Fibroblast of lung (primary cell): ENCODE measurements around the gene PLSCR4. TPM values are rescaled to one million over a fixed set of nuclear protein-coding genes. Genes with fewer than 3 reads are reported as not detected.

ENCODE experiments used
- DNase-seq, 2 donors: peaks; one replicate each; pipeline versions ENCODE4 v3.0.0 to v3.0.0-alpha.2; 2010; ENCODE audit warnings: low read depth in 2 of 2
- H2AFZ ChIP-seq: 2 replicates; pipeline ENCODE4 v1.5.1; 2012; ENCODE audit warnings: low read length, control low read depth, inconsistent platforms
- H3K27ac ChIP-seq: 2 replicates; pipeline ENCODE4 v1.5.1; 2011; ENCODE audit warnings: low read length, control low read depth; ENCODE audit not compliant: insufficient read depth
- H3K27me3 ChIP-seq: 2 replicates; pipeline ENCODE4 v1.5.1; 2011; ENCODE audit warnings: mild to moderate bottlenecking, low read length; ENCODE audit not compliant: control insufficient read depth, insufficient read depth
- H3K36me3 ChIP-seq: 2 replicates; pipeline ENCODE4 v1.5.1; 2011; ENCODE audit warnings: low read length; ENCODE audit not compliant: control insufficient read depth, insufficient read depth
- H3K4me1 ChIP-seq: 2 replicates; pipeline ENCODE4 v1.5.1; 2011; ENCODE audit warnings: low read length; ENCODE audit not compliant: control insufficient read depth, insufficient read depth; ENCODE audit errors: extremely low read depth
- H3K4me2 ChIP-seq: 2 replicates; pipeline ENCODE4 v1.5.1; 2011; ENCODE audit warnings: low read length, control low read depth; ENCODE audit not compliant: insufficient read depth; ENCODE audit errors: extremely low read depth
- H3K4me3 ChIP-seq, 4 experiments: fragments of 200-600 bp in 1 of 4; sonication (generic) in 1 of 4; replicated peaks in 1 of 4; 2 replicates each; pipeline ENCODE4 v1.5.1; 2011 to 2016; ENCODE audit warnings: low read length in 4 of 4, low read depth in 3 of 4, mild to moderate bottlenecking in 3 of 4, control low read depth in 2 of 4, inconsistent platforms in 1 of 4, mixed read lengths in 1 of 4; ENCODE audit not compliant: insufficient read depth in 1 of 4; ENCODE audit errors: control extremely low read depth in 1 of 4
- H3K79me2 ChIP-seq: 2 replicates; pipeline ENCODE4 v1.5.1; 2012; ENCODE audit warnings: mild to moderate bottlenecking, low read length, inconsistent platforms; ENCODE audit not compliant: control insufficient read depth, insufficient read depth
- H3K9ac ChIP-seq: 2 replicates; pipeline ENCODE4 v1.5.1; 2011; ENCODE audit warnings: mild to moderate bottlenecking, low read length, control low read depth; ENCODE audit not compliant: insufficient read depth
- H3K9me3 ChIP-seq: 2 replicates; pipeline ENCODE4 v1.5.1; 2012; ENCODE audit warnings: low read depth, low read length; ENCODE audit not compliant: control insufficient read depth, insufficient read depth
- H4K20me1 ChIP-seq: 2 replicates; pipeline ENCODE4 v1.5.1; 2011; ENCODE audit warnings: low read length; ENCODE audit not compliant: control insufficient read depth, insufficient read depth; ENCODE audit errors: extremely low read depth
- EZH2 ChIP-seq: IDR thresholded peaks from 2 replicates; pipeline ENCODE4 v1.5.1; 2012; ENCODE audit warnings: low read length, control low read depth, mild to moderate bottlenecking; ENCODE audit errors: missing control alignments
- polyA plus RNA-seq, 2 donors: library from polyadenylated mRNA; depleted of rRNA in 1 of 2; stranded (reverse) in 1 of 2; unstranded in 1 of 2; fragments of >200 nt; gene quantifications; 2 replicates each; pipeline ENCODE4 v1.2.1, GENCODE V29; 2011 to 2012; ENCODE audit warnings: missing spikeins in 1 of 2
- total RNA-seq: library from RNA; depleted of rRNA; stranded (reverse); fragments of >200 nt; gene quantifications from 2 replicates; pipeline ENCODE4 v1.2.1, GENCODE V29; 2014
- TF ChIP-seq, protein P1 (sequence below), 2 donors: IDR thresholded peaks in 1 of 2; conservative IDR thresholded peaks in 1 of 2; 1 replicate in 1 of 2; 2 replicates in 1 of 2; pipeline ENCODE4 v1.5.1; 2011 to 2012; ENCODE audit warnings: low read length in 2 of 2, control low read depth in 1 of 2, inconsistent platforms in 1 of 2, low read depth in 1 of 2, mild to moderate bottlenecking in 1 of 2

The PLSCR4 gene
- total and polyA plus RNA-seq, 2 donors (not counting 1 experiment from before 2014, with no cell fraction given) = 36.7 to 57.6 TPM

- H3K4me1 ChIP-seq = peaks cover 30% of the 10 kb centered on the region
- DNase-seq = peak; percentile 86 to 92
- peaks cover 37% of the 10 kb centered on the region for H3K79me2 ChIP-seq
- peak within 1 kb of the TSS; percentile 77 for H2AFZ ChIP-seq
- H3K9ac ChIP-seq = peak within 1 kb of the TSS; percentile 88
- no peaks in the 10 kb centered on the region for H3K36me3 ChIP-seq
- H3K4me2 ChIP-seq = peak within 1 kb of the TSS; percentile 95
- H3K27ac ChIP-seq = peak within 1 kb of the TSS; percentile 81
- H3K27me3 ChIP-seq = no peaks in the 10 kb centered on the region
- no peaks in the 10 kb centered on the region for H4K20me1 ChIP-seq
- TF ChIP-seq, protein P1, sequence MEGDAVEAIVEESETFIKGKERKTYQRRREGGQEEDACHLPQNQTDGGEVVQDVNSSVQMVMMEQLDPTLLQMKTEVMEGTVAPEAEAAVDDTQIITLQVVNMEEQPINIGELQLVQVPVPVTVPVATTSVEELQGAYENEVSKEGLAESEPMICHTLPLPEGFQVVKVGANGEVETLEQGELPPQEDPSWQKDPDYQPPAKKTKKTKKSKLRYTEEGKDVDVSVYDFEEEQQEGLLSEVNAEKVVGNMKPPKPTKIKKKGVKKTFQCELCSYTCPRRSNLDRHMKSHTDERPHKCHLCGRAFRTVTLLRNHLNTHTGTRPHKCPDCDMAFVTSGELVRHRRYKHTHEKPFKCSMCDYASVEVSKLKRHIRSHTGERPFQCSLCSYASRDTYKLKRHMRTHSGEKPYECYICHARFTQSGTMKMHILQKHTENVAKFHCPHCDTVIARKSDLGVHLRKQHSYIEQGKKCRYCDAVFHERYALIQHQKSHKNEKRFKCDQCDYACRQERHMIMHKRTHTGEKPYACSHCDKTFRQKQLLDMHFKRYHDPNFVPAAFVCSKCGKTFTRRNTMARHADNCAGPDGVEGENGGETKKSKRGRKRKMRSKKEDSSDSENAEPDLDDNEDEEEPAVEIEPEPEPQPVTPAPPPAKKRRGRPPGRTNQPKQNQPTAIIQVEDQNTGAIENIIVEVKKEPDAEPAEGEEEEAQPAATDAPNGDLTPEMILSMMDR (conservative IDR thresholded peaks at IDR 0.05 in 1 of 2, IDR thresholded peaks at IDR 0.05 in 1 of 2; ENCODE audit: low read depth in 1 of 2, low read length in 2 of 2) = no peak
- TF ChIP-seq EZH2 = no peak
- H3K4me3 ChIP-seq = peak within 1 kb of the TSS; percentile 76 to 97 (median 90)
- H3K9me3 ChIP-seq = no peaks in the 10 kb centered on the region
These were observed 89.8 kb downstream of the PLSCR4 start, which contains the start of gene PLOD2 for GRCh38 chr3:146160964-146161662. TSS of gene PLOD2 (minus strand) at chr3:146161184. CDS start at chr3:146160989, 195 bp downstream.

DNA sequence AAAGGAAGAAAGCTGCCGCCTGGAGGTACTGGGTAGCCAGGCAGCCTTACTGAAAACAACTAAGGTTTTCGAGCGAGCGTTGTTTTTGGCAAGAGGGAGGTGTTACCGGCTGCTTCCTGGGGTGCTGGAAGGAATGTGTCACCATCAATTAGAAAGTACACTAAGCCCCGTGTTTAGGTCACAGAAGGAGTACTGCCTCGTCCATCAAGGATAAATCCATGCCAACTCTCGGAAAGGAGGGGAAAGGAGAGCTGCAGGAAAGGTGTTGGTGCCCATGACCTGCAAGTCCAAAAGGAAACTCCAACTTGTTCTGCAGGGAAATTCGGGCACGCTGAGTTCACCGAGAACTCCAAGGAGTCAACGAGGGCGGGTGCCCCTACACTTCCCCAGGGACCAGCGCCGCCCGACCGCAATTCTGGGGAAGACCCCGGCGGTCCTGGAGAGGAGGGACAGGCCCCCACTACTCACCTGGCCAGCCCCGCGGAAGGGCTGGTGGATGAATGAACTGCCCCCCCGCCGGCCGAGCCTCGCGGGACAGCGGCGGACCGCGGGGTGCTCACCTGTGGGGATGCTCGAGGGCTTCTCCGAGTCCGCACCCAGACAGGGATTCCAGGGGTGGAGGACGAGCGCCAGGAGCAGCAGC, 90.5 kb downstream of the PLSCR4 start:
- Histone ChIP-seq H3K27ac (peak overlapping the region; percentile 81), H3K9ac (peak overlapping the region; percentile 88), H2AFZ (peak overlapping the region; percentile 77), H3K4me1 (peaks cover 26% of the 10 kb centered on the region), H3K79me2 (peaks cover 37% of the 10 kb centered on the region), H3K4me3 (peak overlapping the region; percentile 76 to 97 (median 90)), H3K36me3 (no peaks in the 10 kb centered on the region), H3K4me2 (peak overlapping the region; percentile 95), H3K9me3 (no peaks in the 10 kb centered on the region), H4K20me1 (no peaks in the 10 kb centered on the region), H3K27me3 (no peaks in the 10 kb centered on the region)
- TF ChIP-seq, protein P1 (conservative IDR thresholded peaks at IDR 0.05 in 1 of 2, IDR thresholded peaks at IDR 0.05 in 1 of 2; ENCODE audit: low read depth in 1 of 2, low read length in 2 of 2) = peak; percentile 70 to 75
- no peak for TF ChIP-seq EZH2
- DNase-seq = peak; percentile 80 to 87

GRCh38 chr3:146159616-146160320, 91.1 kb downstream of the PLSCR4 start:
- Histone ChIP-seq H3K79me2 (peaks cover 40% of the 10 kb centered on the region), H3K36me3 (no peaks in the 10 kb centered on the region), H3K4me2 (peak overlapping the region; percentile 95), H3K27me3 (no peaks in the 10 kb centered on the region), H3K4me1 (peaks cover 26% of the 10 kb centered on the region), H3K9ac (peak overlapping the region; percentile 88), H3K9me3 (no peaks in the 10 kb centered on the region), H2AFZ (no peak overlapping the region), H4K20me1 (no peaks in the 10 kb centered on the region), H3K27ac (peak overlapping the region; percentile 81), H3K4me3 (peak overlapping the region; percentile 76 to 97 (median 90))
- DNase-seq = no peak
- TF ChIP-seq EZH2 = no peak
- TF ChIP-seq, protein P1 (conservative IDR thresholded peaks at IDR 0.05 in 1 of 2, IDR thresholded peaks at IDR 0.05 in 1 of 2; ENCODE audit: low read depth in 1 of 2, low read length in 2 of 2) = no peak
